Measurements from ENCODE around the gene CA6.

The CA6 gene

DNA sequence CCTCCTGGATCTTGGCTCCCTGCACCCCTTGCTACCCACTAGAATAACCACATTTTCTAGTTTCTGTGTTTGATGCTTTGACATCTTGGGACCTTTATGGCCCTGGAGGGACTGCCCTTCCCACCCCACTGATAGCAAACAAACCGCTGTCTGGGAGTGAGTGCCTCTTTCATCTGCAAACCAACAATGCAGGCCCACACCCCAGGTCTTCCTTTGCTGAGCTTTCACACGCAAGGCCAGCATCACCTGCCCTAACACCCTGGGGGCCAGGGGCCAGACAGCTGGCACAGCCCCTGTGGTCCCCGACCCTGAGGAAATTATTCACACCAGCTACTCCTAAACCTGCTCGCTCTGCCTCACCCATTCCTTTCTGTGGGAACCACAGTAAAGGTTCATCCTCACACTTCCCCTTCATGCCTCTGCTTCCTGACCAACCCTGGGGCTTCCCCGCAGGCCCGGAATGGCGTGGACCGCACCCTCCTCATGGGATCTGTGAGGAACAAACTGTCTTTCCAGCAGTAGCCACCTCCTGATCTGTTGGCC lies 65.2 kb downstream of the CA6 start:
- no peaks in the 10 kb centered on the region for H3F3A ChIP-seq (ENCODE audit: insufficient read depth, low read length)
- no peaks in the 10 kb centered on the region for H4K20me1 ChIP-seq (ENCODE audit: insufficient read depth, low read length)
- H3K9me2 ChIP-seq (replicated peaks; ENCODE audit: insufficient read depth, low read length) = no peaks in the 10 kb centered on the region
- H3K36me3 ChIP-seq (replicated peaks; ENCODE audit: insufficient read depth, low read length) = no peaks in the 10 kb centered on the region
- no peaks in the 10 kb centered on the region for H3K9me3 ChIP-seq (replicated peaks; ENCODE audit: insufficient read depth, low read length)
- H3K9ac ChIP-seq (ENCODE audit: low read length) = no peak overlapping the region
- no peak overlapping the region for H2AFZ ChIP-seq (ENCODE audit: low read length)
- H3K27ac ChIP-seq (ENCODE audit: low read length) = no peak overlapping the region
- no peak overlapping the region for H3K4me2 ChIP-seq (ENCODE audit: low read depth, low read length)
- H3K4me3 ChIP-seq (ENCODE audit: low read length) = no peak overlapping the region
- H3K4me1 ChIP-seq (ENCODE audit: low read length) = peaks cover 4% of the 10 kb centered on the region; the same call in 1 of the 2 replicates
- no peaks in the 10 kb centered on the region for H3K79me2 ChIP-seq (ENCODE audit: low read length)
- TF ChIP-seq EZH2phosphoT487 (IDR thresholded peaks at IDR 0.05; ENCODE audit: low read length) (no peak), EZH2 (optimal IDR thresholded peaks at IDR 0.05; ENCODE audit: low read depth, low read length) (no peak)
- TF ChIP-seq, protein P1, sequence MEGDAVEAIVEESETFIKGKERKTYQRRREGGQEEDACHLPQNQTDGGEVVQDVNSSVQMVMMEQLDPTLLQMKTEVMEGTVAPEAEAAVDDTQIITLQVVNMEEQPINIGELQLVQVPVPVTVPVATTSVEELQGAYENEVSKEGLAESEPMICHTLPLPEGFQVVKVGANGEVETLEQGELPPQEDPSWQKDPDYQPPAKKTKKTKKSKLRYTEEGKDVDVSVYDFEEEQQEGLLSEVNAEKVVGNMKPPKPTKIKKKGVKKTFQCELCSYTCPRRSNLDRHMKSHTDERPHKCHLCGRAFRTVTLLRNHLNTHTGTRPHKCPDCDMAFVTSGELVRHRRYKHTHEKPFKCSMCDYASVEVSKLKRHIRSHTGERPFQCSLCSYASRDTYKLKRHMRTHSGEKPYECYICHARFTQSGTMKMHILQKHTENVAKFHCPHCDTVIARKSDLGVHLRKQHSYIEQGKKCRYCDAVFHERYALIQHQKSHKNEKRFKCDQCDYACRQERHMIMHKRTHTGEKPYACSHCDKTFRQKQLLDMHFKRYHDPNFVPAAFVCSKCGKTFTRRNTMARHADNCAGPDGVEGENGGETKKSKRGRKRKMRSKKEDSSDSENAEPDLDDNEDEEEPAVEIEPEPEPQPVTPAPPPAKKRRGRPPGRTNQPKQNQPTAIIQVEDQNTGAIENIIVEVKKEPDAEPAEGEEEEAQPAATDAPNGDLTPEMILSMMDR (IDR thresholded peaks at IDR 0.05; ENCODE audit: low read length) = no peak
- DNase-seq = no peak
- H3K27me3 ChIP-seq (replicated peaks; ENCODE audit: insufficient read depth, low read length) = peaks cover 25% of the 10 kb centered on the region

- no peaks in the 10 kb centered on the region for H4K20me1 ChIP-seq (ENCODE audit: insufficient read depth, low read length)
- H3F3A ChIP-seq (ENCODE audit: insufficient read depth, low read length) = no peaks in the 10 kb centered on the region
- no peak overlapping the region for H3K4me3 ChIP-seq (ENCODE audit: low read length)
- H3K27ac ChIP-seq (ENCODE audit: low read length) = no peak overlapping the region
- no peaks in the 10 kb centered on the region for H3K36me3 ChIP-seq (replicated peaks; ENCODE audit: insufficient read depth, low read length)
- H3K27me3 ChIP-seq (replicated peaks; ENCODE audit: insufficient read depth, low read length) = peaks cover 33% of the 10 kb centered on the region
- no peaks in the 10 kb centered on the region for H3K9me2 ChIP-seq (replicated peaks; ENCODE audit: insufficient read depth, low read length)
- no peaks in the 10 kb centered on the region for H3K9me3 ChIP-seq (replicated peaks; ENCODE audit: insufficient read depth, low read length)
- no peaks in the 10 kb centered on the region for H3K79me2 ChIP-seq (ENCODE audit: low read length)
- peaks cover 4% of the 10 kb centered on the region; the same call in 1 of the 2 replicates for H3K4me1 ChIP-seq (ENCODE audit: low read length)
- DNase-seq = no peak
- H3K9ac ChIP-seq (ENCODE audit: low read length) = no peak overlapping the region
- TF ChIP-seq EZH2phosphoT487 (IDR thresholded peaks at IDR 0.05; ENCODE audit: low read length) (no peak), EZH2 (optimal IDR thresholded peaks at IDR 0.05; ENCODE audit: low read depth, low read length) (no peak)
- TF ChIP-seq, protein P1 (IDR thresholded peaks at IDR 0.05; ENCODE audit: low read length) = no peak
- no peak overlapping the region for H2AFZ ChIP-seq (ENCODE audit: low read length)
- H3K4me2 ChIP-seq (ENCODE audit: low read depth, low read length) = no peak overlapping the region
Observed at GRCh38 chr1:9013819-9014218, 68.2 kb downstream of the CA6 start.

DNA sequence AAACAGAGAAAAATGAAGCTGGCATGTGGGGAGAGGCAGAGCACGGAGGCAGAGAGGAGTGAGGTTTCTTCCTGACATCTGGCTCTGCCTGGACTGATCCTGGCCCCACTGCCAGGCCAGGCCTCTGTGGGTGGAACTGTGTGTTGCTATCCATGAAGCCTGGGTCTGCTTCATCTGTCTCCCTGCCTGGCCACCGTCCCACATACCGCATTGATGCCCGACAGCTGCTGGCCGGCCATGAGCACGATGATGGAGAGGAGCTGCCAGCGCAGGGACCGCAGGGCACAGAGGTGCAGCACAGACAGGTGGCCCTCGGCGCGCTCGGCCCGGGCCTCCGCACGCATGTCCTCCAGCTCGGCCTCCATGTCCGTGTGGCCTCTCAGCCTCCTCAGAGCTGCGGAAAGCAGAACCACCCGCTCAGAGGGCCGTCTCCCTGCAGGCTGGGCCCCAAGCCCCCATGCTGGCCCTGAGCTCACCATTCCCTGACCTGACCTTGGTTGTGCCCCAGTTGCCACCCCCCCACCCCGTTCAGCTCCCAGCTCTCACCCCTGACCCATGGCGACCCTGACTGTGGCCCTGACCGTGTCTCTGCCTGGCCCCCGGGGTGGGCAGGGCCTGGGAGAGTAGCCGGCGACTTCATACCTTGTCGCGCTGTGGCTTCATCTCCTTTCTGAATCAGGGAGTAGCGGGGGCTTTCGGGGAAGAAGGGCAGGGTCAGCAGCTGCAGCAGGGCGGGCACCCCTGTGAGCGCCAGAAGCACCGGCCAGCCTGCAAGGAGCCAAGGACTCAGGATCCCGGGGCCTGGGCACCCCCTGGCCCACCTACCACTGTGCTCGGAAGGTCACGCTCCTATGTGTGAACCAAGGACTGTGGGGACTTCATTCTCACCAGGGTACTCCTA lies 69.1 kb downstream of the CA6 start:
- H4K20me1 ChIP-seq (ENCODE audit: insufficient read depth, low read length) = no peaks in the 10 kb centered on the region
- TF ChIP-seq EZH2phosphoT487 (IDR thresholded peaks at IDR 0.05; ENCODE audit: low read length) (no peak), EZH2 (optimal IDR thresholded peaks at IDR 0.05; ENCODE audit: low read depth, low read length) (no peak)
- TF ChIP-seq, protein P1 (IDR thresholded peaks at IDR 0.05; ENCODE audit: low read length) = no peak
- H3K9me3 ChIP-seq (replicated peaks; ENCODE audit: insufficient read depth, low read length) = no peaks in the 10 kb centered on the region
- H2AFZ ChIP-seq (ENCODE audit: low read length) = no peak overlapping the region
- no peak overlapping the region for H3K9ac ChIP-seq (ENCODE audit: low read length)
- H3K4me3 ChIP-seq (ENCODE audit: low read length) = no peak overlapping the region
- H3K27me3 ChIP-seq (replicated peaks; ENCODE audit: insufficient read depth, low read length) = peaks cover 29% of the 10 kb centered on the region
- no peaks in the 10 kb centered on the region for H3K79me2 ChIP-seq (ENCODE audit: low read length)
- no peak for DNase-seq
- no peak overlapping the region for H3K4me2 ChIP-seq (ENCODE audit: low read depth, low read length)
- H3F3A ChIP-seq (ENCODE audit: insufficient read depth, low read length) = no peaks in the 10 kb centered on the region
- peaks cover 3% of the 10 kb centered on the region; the same call in 1 of the 2 replicates for H3K4me1 ChIP-seq (ENCODE audit: low read length)
- H3K9me2 ChIP-seq (replicated peaks; ENCODE audit: insufficient read depth, low read length) = no peaks in the 10 kb centered on the region
- H3K36me3 ChIP-seq (replicated peaks; ENCODE audit: insufficient read depth, low read length) = no peaks in the 10 kb centered on the region
- H3K27ac ChIP-seq (ENCODE audit: low read length) = no peak overlapping the region

Data from MM.1S (cell line).